OCI-LY1 (cell line): Measurements from ENCODE around the gene CNOT8.

Experiments used
- CTCF ChIP-seq: fragments of 200-600 bp; sonication (generic), shearing (Covaris generic); IDR thresholded peaks from 2 replicates; pipeline ENCODE4 v1.5.1; 2017; ENCODE audit warnings: mild to moderate bottlenecking, antibody characterized with exemption, low read length, moderate library complexity, mixed read lengths
- EZH2 ChIP-seq: fragments of 200-600 bp; sonication (generic), shearing (Covaris generic); IDR thresholded peaks from 2 replicates; pipeline ENCODE4 v1.8.0; 2017; ENCODE audit warnings: borderline replicate concordance, mixed run types, mild to moderate bottlenecking, antibody characterized with exemption, low read length, moderate library complexity, mixed read lengths

- TF ChIP-seq CTCF (no peak), EZH2 (no peak)
Observed at GRCh38 chr5:154818471-154819116, 39.8 kb upstream of the CNOT8 start.
